WTC11 (cell line): ENCODE results near the gene MAPK9. TPM values are rescaled to one million over a fixed set of nuclear protein-coding genes. Genes with fewer than 3 reads are reported as not detected.

ENCODE experiments used
- ATAC-seq: fragments of 200-7000 bp; cut with Tn5 transposase; 2 replicates; pipeline ENCODE4 v1.10.0; 2021; ENCODE audit warnings: mild to moderate bottlenecking, moderate library complexity
- CTCF ChIA-PET: fragments of 300-600 bp; sonication (Branson Sonifier 250); formaldehyde crosslinking; loops from one replicate; lab custom pipeline; 2021; ENCODE audit warnings: antibody characterized with exemption; lab: Charles Lee
- POLR2A ChIA-PET: fragments of 350-600 bp; sonication (Branson Sonifier 250); formaldehyde crosslinking; loops from one replicate; lab custom pipeline; 2021; ENCODE audit warnings: antibody characterized with exemption; lab: Charles Lee
- DNase-seq: peaks from one replicate; pipeline ENCODE4 v3.0.0; 2021; ENCODE audit warnings: low spot score
- H3K27ac Mint-ChIP-seq: 2 replicates; pipeline ENCODE4 v1.8.0; 2021; ENCODE audit warnings: mixed read lengths
- H3K27me3 Mint-ChIP-seq: 2 replicates; pipeline ENCODE4 v1.8.0; 2021; ENCODE audit warnings: low read depth, mild to moderate bottlenecking, moderate library complexity, mixed read lengths
- H3K36me3 Mint-ChIP-seq: 2 replicates; pipeline ENCODE4 v1.8.0; 2021; ENCODE audit warnings: mixed read lengths
- H3K4me1 Mint-ChIP-seq: 2 replicates; pipeline ENCODE4 v1.8.0; 2022; ENCODE audit warnings: mixed read lengths
- H3K4me3 Mint-ChIP-seq: 2 replicates; pipeline ENCODE4 v1.8.0; 2021; ENCODE audit warnings: mild to moderate bottlenecking, moderate library complexity, mixed read lengths
- H3K9me3 Mint-ChIP-seq: 2 replicates; pipeline ENCODE4 v1.8.0; 2021; ENCODE audit warnings: mixed read lengths
- AR ChIP-seq: fragments of 250-450 bp; sonication (Bioruptor Pico); IDR thresholded peaks from 2 replicates; pipeline ENCODE4 v1.9.0; 2021; ENCODE audit warnings: mild to moderate bottlenecking
- ARID4B ChIP-seq: sonication (generic); formaldehyde crosslinking; IDR thresholded peaks from 2 replicates; pipeline ENCODE4 v1.8.0; 2023; ENCODE audit warnings: missing genetic modification reagents, mild to moderate bottlenecking, borderline replicate concordance
- CDX4 ChIP-seq: fragments of 250-450 bp; sonication (Bioruptor Pico); IDR thresholded peaks from 2 replicates; pipeline ENCODE4 v1.9.0; 2021; ENCODE audit warnings: moderate library complexity, mild to moderate bottlenecking, inconsistent platforms, borderline replicate concordance
- E2F4 ChIP-seq: sonication (generic); formaldehyde crosslinking; IDR thresholded peaks from 2 replicates; pipeline ENCODE4 v1.8.1; 2022; ENCODE audit warnings: low read depth, mild to moderate bottlenecking, moderate library complexity, missing genetic modification reagents, borderline replicate concordance
- E2F5 ChIP-seq: sonication (generic); formaldehyde crosslinking; IDR thresholded peaks from 2 replicates; pipeline ENCODE4 v1.8.1; 2022; ENCODE audit warnings: mild to moderate bottlenecking, moderate library complexity, missing genetic modification reagents
- EMX1 ChIP-seq: fragments of 250-450 bp; sonication (Bioruptor Pico); IDR thresholded peaks from 2 replicates; pipeline ENCODE4 v1.8.0; 2021; ENCODE audit warnings: mild to moderate bottlenecking
- ESRRA ChIP-seq: sonication (generic); formaldehyde crosslinking; IDR thresholded peaks from 2 replicates; pipeline ENCODE4 v1.8.1; 2022; ENCODE audit warnings: mild to moderate bottlenecking, missing genetic modification reagents, borderline replicate concordance
- GABPB1 ChIP-seq: sonication (generic); formaldehyde crosslinking; IDR thresholded peaks from 2 replicates; pipeline ENCODE4 v1.8.1; 2023; ENCODE audit warnings: mild to moderate bottlenecking, missing genetic modification reagents
- HMGXB4 ChIP-seq: sonication (generic); formaldehyde crosslinking; IDR thresholded peaks from 2 replicates; pipeline ENCODE4 v1.8.1; 2023; ENCODE audit warnings: mild to moderate bottlenecking, moderate library complexity, missing genetic modification reagents
- JAZF1 ChIP-seq: fragments of 250-450 bp; sonication (Bioruptor Pico); IDR thresholded peaks from 2 replicates; pipeline ENCODE4 v1.9.0; 2021; ENCODE audit warnings: moderate library complexity, mild to moderate bottlenecking, inconsistent platforms
- MAX ChIP-seq: sonication (generic); formaldehyde crosslinking; IDR thresholded peaks from 2 replicates; pipeline ENCODE4 v1.8.0; 2022; ENCODE audit warnings: mild to moderate bottlenecking, missing genetic modification reagents
- MLX ChIP-seq: sonication (generic); formaldehyde crosslinking; IDR thresholded peaks from 2 replicates; pipeline ENCODE4 v1.8.1; 2023; ENCODE audit warnings: mild to moderate bottlenecking, missing genetic modification reagents, moderate library complexity
- NFE2L1 ChIP-seq: sonication (generic); formaldehyde crosslinking; IDR thresholded peaks from 2 replicates; pipeline ENCODE4 v1.8.1; 2023; ENCODE audit warnings: missing genetic modification reagents
- NR3C1 ChIP-seq: sonication (generic); formaldehyde crosslinking; conservative IDR thresholded peaks from 2 replicates; pipeline ENCODE4 v1.8.1; 2023; ENCODE audit warnings: low read depth, mild to moderate bottlenecking, missing genetic modification reagents
- PRRX2 ChIP-seq: fragments of 250-450 bp; sonication (Bioruptor Pico); IDR thresholded peaks from 2 replicates; pipeline ENCODE4 v1.8.0; 2021; ENCODE audit warnings: mild to moderate bottlenecking
- ZBTB43 ChIP-seq: sonication (generic); formaldehyde crosslinking; IDR thresholded peaks from 2 replicates; pipeline ENCODE4 v1.8.1; 2023; ENCODE audit warnings: mild to moderate bottlenecking, missing genetic modification reagents
- ZNF121 ChIP-seq: sonication (generic); formaldehyde crosslinking; IDR thresholded peaks from 2 replicates; pipeline ENCODE4 v1.8.0; 2023; ENCODE audit warnings: missing genetic modification reagents
- ZNF671 ChIP-seq: fragments of 250-450 bp; sonication (Bioruptor Pico); IDR thresholded peaks from 2 replicates; pipeline ENCODE4 v1.8.0; 2021; ENCODE audit warnings: mild to moderate bottlenecking
- total RNA-seq: library from RNA; stranded (reverse); gene quantifications from 3 replicates; pipeline ENCODE4 v1.2.3, GENCODE V29; 2021

Gene MAPK9
- total RNA-seq, 1 experiment from 2014 or later: 42.9 TPM

GRCh38 chr5:180198208-180198607, 93.7 kb downstream of the MAPK9 start:
- DNase-seq: no peak
- ChIA-PET POLR2A (no interaction called here), CTCF (interaction anchor here (4.3 kb wide), 1 partner anchor 12 kb away, joined by 29 read pairs; the partner anchor contains the start of gene RASGEF1C)
- H3K4me1 Mint-ChIP-seq: peaks cover 2% of the 10 kb centered on the region; the same call in 1 of the 2 replicates
- H3K9me3 Mint-ChIP-seq: peaks cover 7% of the 10 kb centered on the region; the same call in 1 of the 2 replicates
- no peaks in the 10 kb centered on the region for H3K27me3 Mint-ChIP-seq
- H3K27ac Mint-ChIP-seq: no peak overlapping the region
- TF ChIP-seq ZNF671 (CRISPR knock-in tag) (no peak), E2F4 (no peak), HMGXB4 (CRISPR knock-in tag) (no peak), GABPB1 (no peak), PRRX2 (CRISPR knock-in tag) (no peak), NFE2L1 (CRISPR knock-in tag) (no peak), MLX (CRISPR knock-in tag) (no peak), CDX4 (no peak), AR (CRISPR knock-in tag) (no peak)
- TF ChIP-seq, all 79 proteins: peak for 0
- no peaks in the 10 kb centered on the region for H3K36me3 Mint-ChIP-seq
- H3K4me3 Mint-ChIP-seq: no peak overlapping the region
- ATAC-seq: no peak

GRCh38 chr5:180197016-180197702, 94.7 kb downstream of the MAPK9 start:
- no peaks in the 10 kb centered on the region for H3K27me3 Mint-ChIP-seq
- peaks cover 2% of the 10 kb centered on the region; the same call in 1 of the 2 replicates for H3K4me1 Mint-ChIP-seq
- ATAC-seq (no peak), DNase-seq (no peak)
- H3K27ac Mint-ChIP-seq: no peak overlapping the region
- POLR2A ChIA-PET: no interaction called here
- no peaks in the 10 kb centered on the region for H3K36me3 Mint-ChIP-seq
- peaks cover 8% of the 10 kb centered on the region for H3K9me3 Mint-ChIP-seq
- H3K4me3 Mint-ChIP-seq: no peak overlapping the region
- CTCF ChIA-PET: interaction anchor here (0.5 to 1.3 kb wide), 3 partner anchors 12 to 313 kb away, joined by 3 read pairs; partner anchors contain the start of gene RASGEF1C
- TF ChIP-seq E2F5 (CRISPR knock-in tag): no peak
- TF ChIP-seq JAZF1 (CRISPR knock-in tag): no peak
- TF ChIP-seq EMX1 (CRISPR knock-in tag): no peak
- TF ChIP-seq ARID4B (CRISPR knock-in tag): no peak
- no peak for TF ChIP-seq ZBTB43 (CRISPR knock-in tag)
- no peak for TF ChIP-seq ESRRA
- no peak for TF ChIP-seq ZNF121
- TF ChIP-seq CDX4: no peak
- TF ChIP-seq NR3C1: no peak
- no peak for TF ChIP-seq MAX (CRISPR knock-in tag)
